Keratinocyte (primary cell): ENCODE measurements around the gene SF1. TPM values are rescaled to one million over a fixed set of nuclear protein-coding genes. Genes with fewer than 3 reads are reported as not detected.

Source experiments
- DNase-seq: peaks from one replicate; pipeline ENCODE4 v3.0.0-alpha.2; 2011; ENCODE audit warnings: low read depth, missing footprints, low spot score
- FAIRE-seq: peaks from 2 replicates; lab custom pipeline; 2011; peaks lifted over from hg19 to GRCh38; lab: Jason Lieb, UNC
- H2AFZ ChIP-seq: 2 replicates; pipeline ENCODE4 v1.6.0; 2012; ENCODE audit warnings: low read length, control low read depth, inconsistent platforms; ENCODE audit not compliant: control insufficient read depth
- H3K27ac ChIP-seq: 2 replicates; pipeline ENCODE4 v1.5.1; 2011; ENCODE audit warnings: low read length; ENCODE audit not compliant: control insufficient read depth, insufficient read depth
- H3K27me3 ChIP-seq: 3 replicates; pipeline ENCODE4 v1.6.0; 2011; ENCODE audit warnings: low read length; ENCODE audit not compliant: control insufficient read depth, insufficient read depth; ENCODE audit errors: extremely low read depth
- H3K36me3 ChIP-seq, 2 experiments: 2 replicates in 1 of 2; 3 replicates in 1 of 2; pipeline ENCODE4 v1.5.1; 2011; ENCODE audit warnings: low read length in 2 of 2, mild to moderate bottlenecking in 1 of 2; ENCODE audit not compliant: control insufficient read depth in 2 of 2, insufficient read depth in 2 of 2; ENCODE audit errors: extremely low read depth in 1 of 2
- H3K4me1 ChIP-seq: 3 replicates; pipeline ENCODE4 v1.5.1; 2011; ENCODE audit warnings: low read length; ENCODE audit not compliant: control insufficient read depth, insufficient read depth; ENCODE audit errors: extremely low read depth
- H3K4me2 ChIP-seq: 3 replicates; pipeline ENCODE4 v1.6.0; 2011; ENCODE audit warnings: low read depth, low read length; ENCODE audit not compliant: control insufficient read depth, insufficient read depth; ENCODE audit errors: extremely low read depth
- H3K4me3 ChIP-seq, 3 experiments: fragments of 200-600 bp in 1 of 3; sonication (generic) in 1 of 3; 2 replicates in 2 of 3; 3 replicates in 1 of 3; pipeline ENCODE4 v1.5.1; 2011 to 2016; ENCODE audit warnings: low read length in 3 of 3, mild to moderate bottlenecking in 3 of 3, control low read depth in 2 of 3, inconsistent platforms in 1 of 3, low read depth in 1 of 3, mixed read lengths in 1 of 3, mixed run types in 1 of 3, moderate library complexity in 1 of 3; ENCODE audit not compliant: control insufficient read depth in 2 of 3, insufficient read depth in 2 of 3; ENCODE audit errors: extremely low read depth in 1 of 3
- H3K79me2 ChIP-seq: 2 replicates; pipeline ENCODE4 v1.6.0; 2012; ENCODE audit warnings: low read length; ENCODE audit not compliant: control insufficient read depth, insufficient read depth
- H3K9ac ChIP-seq: 3 replicates; pipeline ENCODE4 v1.6.0; 2011; ENCODE audit warnings: low read length; ENCODE audit not compliant: control insufficient read depth, insufficient read depth; ENCODE audit errors: extremely low read depth
- H3K9me1 ChIP-seq: 3 replicates; pipeline ENCODE4 v1.6.0; 2011; ENCODE audit warnings: low read length; ENCODE audit not compliant: control insufficient read depth, insufficient read depth; ENCODE audit errors: extremely low read depth
- H3K9me3 ChIP-seq: 2 replicates; pipeline ENCODE4 v1.5.1; 2012; ENCODE audit warnings: low read depth, low read length; ENCODE audit not compliant: control insufficient read depth
- H4K20me1 ChIP-seq: 3 replicates; pipeline ENCODE4 v1.6.0; 2011; ENCODE audit warnings: low read length; ENCODE audit not compliant: control insufficient read depth, insufficient read depth; ENCODE audit errors: extremely low read depth
- EZH2 ChIP-seq: IDR thresholded peaks from one replicate; pipeline ENCODE4 v1.6.1; 2012; ENCODE audit warnings: inconsistent platforms, mild to moderate bottlenecking, low read length, moderate library complexity
- dilution Hi-C: fragments of 300-500 bp; cut with MboI; formaldehyde crosslinking; loops from one replicate; pipeline ENCODE4 v1.7.0; 2020; ENCODE audit warnings: low sequenced_read_pairs; ENCODE audit not compliant: extremely low pct_ligation_motif_present
- polyA plus RNA-seq, 5 experiments: library from polyadenylated mRNA; depleted of rRNA in 3 of 5; stranded (reverse) in 3 of 5; stranded (forward) in 1 of 5; unstranded in 1 of 5; fragments of >200 nt; gene quantifications; 1 replicate in 1 of 5; 2 replicates in 3 of 5; 3 replicates in 1 of 5; pipeline versions ENCODE4 v1.2.1 to v1.2.3, GENCODE V29; 2011 to 2012; ENCODE audit warnings: missing spikeins in 2 of 5, low read depth in 1 of 5, low replicate concordance in 1 of 5
- TF ChIP-seq, protein P1 (sequence below), 3 experiments: IDR thresholded peaks in 1 of 3; conservative IDR thresholded peaks in 1 of 3; optimal IDR thresholded peaks in 1 of 3; 2 replicates in 2 of 3; 3 replicates in 1 of 3; pipeline versions ENCODE3 to v1.5.1; 2011; ENCODE audit warnings: low read length in 3 of 3, mild to moderate bottlenecking in 3 of 3, moderate library complexity in 2 of 3, control low read depth in 1 of 3, inconsistent platforms in 1 of 3; ENCODE audit not compliant: insufficient read depth in 2 of 3; ENCODE audit errors: extremely low read depth in 1 of 3

Gene SF1
- polyA plus RNA-seq, 1 donor (not counting 4 experiments of a cell fraction or from before 2014, with no cell fraction given): 54.5 TPM

DNA sequence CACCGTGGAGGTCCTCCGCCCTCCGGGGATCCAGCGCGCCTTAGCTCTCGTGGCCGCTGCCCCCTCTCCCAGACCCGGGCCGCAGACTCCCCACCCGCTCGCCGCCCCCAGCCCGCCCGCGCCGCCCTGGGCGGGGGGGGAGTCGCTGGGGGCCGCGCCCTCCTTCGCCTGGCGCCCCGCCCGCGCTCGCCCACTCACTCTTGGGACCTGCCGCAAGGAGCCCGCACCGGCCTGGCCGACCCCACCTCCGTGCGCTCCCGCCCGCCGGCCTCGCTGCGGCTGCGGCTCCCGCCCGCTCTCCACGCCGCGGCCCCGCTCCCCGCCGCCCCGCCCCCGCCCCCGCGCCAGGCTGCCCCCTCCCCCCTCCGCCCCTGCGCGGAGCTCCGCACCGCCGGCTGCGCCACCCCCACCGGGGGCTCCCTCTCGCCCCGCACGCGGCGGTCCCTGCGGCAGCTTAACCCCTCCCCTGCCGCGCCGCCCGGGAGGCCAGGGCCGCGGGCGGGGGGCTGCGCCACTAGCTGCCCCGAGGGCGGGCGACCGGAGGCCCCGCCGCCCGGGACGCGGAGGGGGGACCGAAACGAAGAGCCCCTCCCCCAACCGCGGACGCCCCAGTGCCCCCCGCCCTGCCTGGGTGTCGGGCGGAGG is 33.7 kb downstream of the SF1 start:
- H3K4me2 ChIP-seq: no peak overlapping the region
- FAIRE-seq: no peak
- peaks cover 28% of the 10 kb centered on the region for H3K4me1 ChIP-seq
- peaks cover 69% of the 10 kb centered on the region for H3K27me3 ChIP-seq
- no peak overlapping the region for H2AFZ ChIP-seq
- H3K9me3 ChIP-seq: no peaks in the 10 kb centered on the region
- H3K27ac ChIP-seq: no peak overlapping the region
- H3K79me2 ChIP-seq: no peaks in the 10 kb centered on the region
- no peak overlapping the region for H3K9ac ChIP-seq
- H4K20me1 ChIP-seq: no peaks in the 10 kb centered on the region
- no peaks in the 10 kb centered on the region for H3K9me1 ChIP-seq
- TF ChIP-seq, protein P1, sequence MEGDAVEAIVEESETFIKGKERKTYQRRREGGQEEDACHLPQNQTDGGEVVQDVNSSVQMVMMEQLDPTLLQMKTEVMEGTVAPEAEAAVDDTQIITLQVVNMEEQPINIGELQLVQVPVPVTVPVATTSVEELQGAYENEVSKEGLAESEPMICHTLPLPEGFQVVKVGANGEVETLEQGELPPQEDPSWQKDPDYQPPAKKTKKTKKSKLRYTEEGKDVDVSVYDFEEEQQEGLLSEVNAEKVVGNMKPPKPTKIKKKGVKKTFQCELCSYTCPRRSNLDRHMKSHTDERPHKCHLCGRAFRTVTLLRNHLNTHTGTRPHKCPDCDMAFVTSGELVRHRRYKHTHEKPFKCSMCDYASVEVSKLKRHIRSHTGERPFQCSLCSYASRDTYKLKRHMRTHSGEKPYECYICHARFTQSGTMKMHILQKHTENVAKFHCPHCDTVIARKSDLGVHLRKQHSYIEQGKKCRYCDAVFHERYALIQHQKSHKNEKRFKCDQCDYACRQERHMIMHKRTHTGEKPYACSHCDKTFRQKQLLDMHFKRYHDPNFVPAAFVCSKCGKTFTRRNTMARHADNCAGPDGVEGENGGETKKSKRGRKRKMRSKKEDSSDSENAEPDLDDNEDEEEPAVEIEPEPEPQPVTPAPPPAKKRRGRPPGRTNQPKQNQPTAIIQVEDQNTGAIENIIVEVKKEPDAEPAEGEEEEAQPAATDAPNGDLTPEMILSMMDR (optimal IDR thresholded peaks at IDR 0.05 in 1 of 3, IDR thresholded peaks at IDR 0.05 in 1 of 3, conservative IDR thresholded peaks at IDR 0.05 in 1 of 3; ENCODE audit: extremely low read depth in 1 of 3, insufficient read depth in 2 of 3, low read length in 3 of 3): no peak
- no peak for TF ChIP-seq EZH2
- dilution Hi-C loops: no loop called here
- no peak for DNase-seq
- no peak overlapping the region for H3K4me3 ChIP-seq
- no peaks in the 10 kb centered on the region for H3K36me3 ChIP-seq

DNA sequence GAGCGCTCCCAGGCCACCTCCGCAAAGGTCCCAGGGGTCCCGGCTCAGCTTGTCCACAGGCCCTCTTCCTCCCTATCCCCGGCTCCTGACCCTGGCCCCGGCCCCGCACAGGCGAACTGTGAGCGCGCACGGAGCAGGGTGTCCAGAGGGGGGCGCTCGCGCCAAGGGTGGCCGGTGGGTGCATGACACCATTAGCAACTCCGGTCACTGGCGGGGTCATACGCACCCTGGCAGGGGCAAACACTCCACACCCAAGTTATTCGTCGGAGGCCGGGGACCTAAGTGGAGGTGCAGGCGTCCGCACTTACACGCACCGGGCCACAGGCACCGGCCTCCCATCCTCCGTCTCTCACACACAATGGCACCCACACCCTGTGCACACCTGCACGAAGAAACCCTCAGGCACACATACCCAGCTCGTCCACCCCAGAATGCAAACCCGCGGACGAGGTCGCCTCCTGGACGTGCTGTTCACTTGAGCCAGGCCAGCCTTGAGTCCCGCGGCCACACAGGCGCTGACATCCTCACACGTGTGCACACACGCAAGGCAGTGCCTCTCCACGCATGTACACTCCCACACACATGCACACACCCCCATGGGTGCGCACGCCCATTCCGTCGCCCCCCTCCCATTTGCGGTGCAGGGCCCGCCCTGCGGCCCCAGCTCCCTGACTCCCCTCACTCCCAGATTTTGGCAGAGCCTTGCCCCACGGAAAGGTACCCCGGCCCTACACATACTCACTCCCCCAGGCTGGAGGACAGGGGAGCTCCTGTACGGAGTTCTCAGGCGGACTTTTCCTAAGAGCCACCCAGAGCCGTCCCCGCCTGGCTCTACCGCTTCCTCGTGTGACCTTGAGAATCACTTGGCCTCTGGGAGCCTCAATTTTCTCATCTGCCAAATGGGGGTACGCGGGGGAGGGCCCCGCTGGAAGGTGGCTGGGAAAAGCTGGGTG is 34.5 kb downstream of the SF1 start, which contains the start of gene RASGRP2:
Gene RASGRP2, minus strand, starts transcription at position 552 of the 953 bp plus-strand sequence. CDS start 1,276 bp downstream, outside the sequence.
- Histone ChIP-seq H3K27ac (no peak within 1 kb of the TSS), H3K9ac (no peak within 1 kb of the TSS), H4K20me1 (no peaks in the 10 kb centered on the region), H3K4me1 (peaks cover 28% of the 10 kb centered on the region), H2AFZ (no peak within 1 kb of the TSS), H3K4me2 (peak within 1 kb of the TSS; percentile 90), H3K9me1 (no peaks in the 10 kb centered on the region), H3K27me3 (peaks cover 74% of the 10 kb centered on the region), H3K9me3 (no peaks in the 10 kb centered on the region), H3K79me2 (no peaks in the 10 kb centered on the region), H3K4me3 (peak within 1 kb of the TSS in 1 of 3 experiments; percentile 61), H3K36me3 (no peaks in the 10 kb centered on the region)
- TF ChIP-seq, protein P1 (optimal IDR thresholded peaks at IDR 0.05 in 1 of 3, IDR thresholded peaks at IDR 0.05 in 1 of 3, conservative IDR thresholded peaks at IDR 0.05 in 1 of 3; ENCODE audit: extremely low read depth in 1 of 3, insufficient read depth in 2 of 3, low read length in 3 of 3): peak; percentile 53 to 78 (median 76)
- TF ChIP-seq EZH2: peak; percentile 100
- FAIRE-seq (no peak), DNase-seq (no peak)
- dilution Hi-C loops: no loop called here
